ENCODE data around the gene ERGIC2. TPM values are rescaled to one million over a fixed set of nuclear protein-coding genes. Genes with fewer than 3 reads are reported as not detected.

ERGIC2 gene
- total RNA-seq, 1 experiment from 2014 or later: 111 TPM

DNA sequence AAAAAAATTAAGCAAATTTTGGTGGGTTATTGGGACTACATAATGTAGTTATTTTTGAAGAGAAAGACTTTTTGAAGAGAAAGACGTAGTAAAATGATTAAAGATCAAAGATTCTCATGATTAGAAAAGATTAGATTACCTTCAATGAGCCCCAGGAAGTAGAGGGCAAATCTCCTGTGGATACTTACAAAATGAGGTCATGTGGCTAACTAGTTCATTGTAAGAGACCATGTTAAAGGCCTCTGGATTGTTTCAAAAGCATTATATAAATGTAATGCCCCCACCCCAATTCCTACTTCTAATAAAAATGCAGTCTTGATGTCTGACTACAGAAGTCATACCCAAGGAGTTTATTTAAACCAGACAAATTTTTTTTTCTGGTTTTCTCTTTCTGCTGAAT lies 93.3 kb downstream of the ERGIC2 start:
- no TSS peak for BruUV-seq (replicated peaks)
- no peak for DNase-seq
- Histone ChIP-seq H3K4me3 (ENCODE audit: low read depth, low read length) (no peak overlapping the region), H3K9me3 (no peaks in the 10 kb centered on the region), H3K4me1 (peaks cover 10% of the 10 kb centered on the region), H3K27me3 (replicated peaks; ENCODE audit: control insufficient read depth, insufficient read depth, low read length) (no peaks in the 10 kb centered on the region), H3K36me3 (ENCODE audit: control insufficient read depth, insufficient read depth, low read length) (no peaks in the 10 kb centered on the region)
- Mint-ChIP-seq H3K36me3 (ENCODE audit: insufficient read depth, unreplicated experiment) (no peaks in the 10 kb centered on the region), H3K4me3 (ENCODE audit: unreplicated experiment) (no peak overlapping the region), H3K27me3 (ENCODE audit: insufficient read depth, unreplicated experiment) (no peaks in the 10 kb centered on the region), H3K27ac (ENCODE audit: unreplicated experiment) (no peak overlapping the region), H3K9me3 (ENCODE audit: unreplicated experiment) (peaks cover 29% of the 10 kb centered on the region), H3K4me1 (ENCODE audit: low read depth, unreplicated experiment) (peaks cover 7% of the 10 kb centered on the region)
- intact Hi-C loops (cut with micrococcal nuclease; ENCODE audit: unreplicated experiment): loop anchor here (5.0 kb wide), 1 partner anchor 45 kb away; no protein-coding TSS in a partner anchor
- ChIA-PET CTCF (no interaction called here), POLR2A (no interaction called here)
- TF ChIP-seq, protein P1, sequence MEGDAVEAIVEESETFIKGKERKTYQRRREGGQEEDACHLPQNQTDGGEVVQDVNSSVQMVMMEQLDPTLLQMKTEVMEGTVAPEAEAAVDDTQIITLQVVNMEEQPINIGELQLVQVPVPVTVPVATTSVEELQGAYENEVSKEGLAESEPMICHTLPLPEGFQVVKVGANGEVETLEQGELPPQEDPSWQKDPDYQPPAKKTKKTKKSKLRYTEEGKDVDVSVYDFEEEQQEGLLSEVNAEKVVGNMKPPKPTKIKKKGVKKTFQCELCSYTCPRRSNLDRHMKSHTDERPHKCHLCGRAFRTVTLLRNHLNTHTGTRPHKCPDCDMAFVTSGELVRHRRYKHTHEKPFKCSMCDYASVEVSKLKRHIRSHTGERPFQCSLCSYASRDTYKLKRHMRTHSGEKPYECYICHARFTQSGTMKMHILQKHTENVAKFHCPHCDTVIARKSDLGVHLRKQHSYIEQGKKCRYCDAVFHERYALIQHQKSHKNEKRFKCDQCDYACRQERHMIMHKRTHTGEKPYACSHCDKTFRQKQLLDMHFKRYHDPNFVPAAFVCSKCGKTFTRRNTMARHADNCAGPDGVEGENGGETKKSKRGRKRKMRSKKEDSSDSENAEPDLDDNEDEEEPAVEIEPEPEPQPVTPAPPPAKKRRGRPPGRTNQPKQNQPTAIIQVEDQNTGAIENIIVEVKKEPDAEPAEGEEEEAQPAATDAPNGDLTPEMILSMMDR (IDR thresholded peaks at IDR 0.05; ENCODE audit: insufficient read depth in 1 of 2, low read depth in 1 of 2, low read length in 1 of 2, severe bottlenecking in 1 of 2, unreplicated experiment in 1 of 2): no peak

Other genes starting within 250 kb of the ERGIC2 start
- gene FAR2, start 231.9 kb downstream of the ERGIC2 start, total RNA-seq (2022): 6.6 and 8.2 TPM in 2 replicates
- not detected in 2 replicates for gene OVCH1, start 116.5 kb upstream of the ERGIC2 start, total RNA-seq (2022)

Data from Caco-2 (cell line).